Kidney epithelial cell (primary cell): ENCODE measurements around the gene TMEM156. TPM values are rescaled to one million over a fixed set of nuclear protein-coding genes. Genes with fewer than 3 reads are reported as not detected.

Experiments
- DNase-seq: peaks from one replicate; pipeline ENCODE4 v3.0.0-alpha.2; 2010; ENCODE audit warnings: low read depth
- H3K27me3 ChIP-seq: 2 replicates; pipeline ENCODE4 v1.6.0; 2011; ENCODE audit warnings: low read length; ENCODE audit not compliant: control insufficient read depth, insufficient read depth
- H3K36me3 ChIP-seq: 2 replicates; pipeline ENCODE4 v1.5.1; 2011; ENCODE audit warnings: low read length; ENCODE audit not compliant: control insufficient read depth, insufficient read depth
- H3K4me3 ChIP-seq: 2 replicates; pipeline ENCODE4 v1.5.1; 2011; ENCODE audit warnings: low read depth, mild to moderate bottlenecking, control low read depth, low read length
- total RNA-seq: library from RNA; depleted of rRNA; stranded (reverse); fragments of >200 nt; gene quantifications from 2 replicates; pipeline ENCODE4 v1.2.3, GENCODE V29; 2015
- TF ChIP-seq, protein P1 (sequence below): IDR thresholded peaks from 2 replicates; pipeline ENCODE4 v1.5.1; 2011; ENCODE audit warnings: mild to moderate bottlenecking, moderate library complexity, low read length, control low read depth, inconsistent platforms; ENCODE audit not compliant: insufficient read depth, poor library complexity, severe bottlenecking

The TMEM156 gene
- total RNA-seq, 1 donor from 2014 or later = 2.0 TPM

DNA sequence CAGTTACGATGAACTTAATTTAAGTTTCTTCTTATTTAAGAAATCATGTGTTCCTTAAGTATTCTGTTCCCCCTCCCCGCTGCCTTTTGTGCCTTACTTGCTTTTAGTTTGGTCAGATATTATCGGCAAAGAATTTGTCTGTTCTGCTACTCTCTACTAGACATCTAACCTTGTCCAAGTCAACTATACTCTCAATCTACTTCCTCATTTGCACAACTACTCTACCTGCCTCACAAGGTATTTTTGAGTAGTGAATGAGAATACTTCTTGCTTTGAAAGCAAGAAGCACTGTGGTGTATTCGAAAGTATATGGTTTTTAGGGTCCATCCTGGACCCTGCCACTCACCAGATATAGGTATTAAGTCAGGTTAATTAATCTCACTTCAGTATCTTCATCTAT lies 21.8 kb upstream of the TMEM156 start:
- Histone ChIP-seq H3K36me3 (no peaks in the 10 kb centered on the region), H3K27me3 (no peaks in the 10 kb centered on the region), H3K4me3 (no peak overlapping the region)
- TF ChIP-seq, protein P1, sequence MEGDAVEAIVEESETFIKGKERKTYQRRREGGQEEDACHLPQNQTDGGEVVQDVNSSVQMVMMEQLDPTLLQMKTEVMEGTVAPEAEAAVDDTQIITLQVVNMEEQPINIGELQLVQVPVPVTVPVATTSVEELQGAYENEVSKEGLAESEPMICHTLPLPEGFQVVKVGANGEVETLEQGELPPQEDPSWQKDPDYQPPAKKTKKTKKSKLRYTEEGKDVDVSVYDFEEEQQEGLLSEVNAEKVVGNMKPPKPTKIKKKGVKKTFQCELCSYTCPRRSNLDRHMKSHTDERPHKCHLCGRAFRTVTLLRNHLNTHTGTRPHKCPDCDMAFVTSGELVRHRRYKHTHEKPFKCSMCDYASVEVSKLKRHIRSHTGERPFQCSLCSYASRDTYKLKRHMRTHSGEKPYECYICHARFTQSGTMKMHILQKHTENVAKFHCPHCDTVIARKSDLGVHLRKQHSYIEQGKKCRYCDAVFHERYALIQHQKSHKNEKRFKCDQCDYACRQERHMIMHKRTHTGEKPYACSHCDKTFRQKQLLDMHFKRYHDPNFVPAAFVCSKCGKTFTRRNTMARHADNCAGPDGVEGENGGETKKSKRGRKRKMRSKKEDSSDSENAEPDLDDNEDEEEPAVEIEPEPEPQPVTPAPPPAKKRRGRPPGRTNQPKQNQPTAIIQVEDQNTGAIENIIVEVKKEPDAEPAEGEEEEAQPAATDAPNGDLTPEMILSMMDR = no peak
- no peak for DNase-seq

DNA sequence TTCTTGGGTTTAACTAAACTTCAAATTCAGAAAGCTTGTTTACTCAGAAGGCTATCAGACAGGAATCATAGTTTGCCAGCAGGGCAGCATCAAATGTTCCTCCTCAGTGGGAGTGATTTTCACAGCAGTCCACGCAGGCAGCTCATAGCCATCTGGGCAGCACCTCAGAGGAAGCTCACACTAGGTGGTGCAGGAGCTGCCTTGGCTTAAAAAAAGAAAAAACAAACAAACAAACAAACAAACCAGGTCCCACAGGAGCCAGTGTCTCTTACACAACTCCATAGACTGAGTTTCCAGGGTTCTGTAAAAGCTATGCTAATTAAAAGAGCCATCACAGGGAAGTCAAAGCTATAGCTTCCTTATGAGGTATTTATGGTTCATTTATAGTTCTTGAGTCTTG lies 19.3 kb upstream of the TMEM156 start:
- no peak overlapping the region for H3K4me3 ChIP-seq
- no peaks in the 10 kb centered on the region for H3K27me3 ChIP-seq
- H3K36me3 ChIP-seq = no peaks in the 10 kb centered on the region
- no peak for DNase-seq
- TF ChIP-seq, protein P1 = no peak

DNA sequence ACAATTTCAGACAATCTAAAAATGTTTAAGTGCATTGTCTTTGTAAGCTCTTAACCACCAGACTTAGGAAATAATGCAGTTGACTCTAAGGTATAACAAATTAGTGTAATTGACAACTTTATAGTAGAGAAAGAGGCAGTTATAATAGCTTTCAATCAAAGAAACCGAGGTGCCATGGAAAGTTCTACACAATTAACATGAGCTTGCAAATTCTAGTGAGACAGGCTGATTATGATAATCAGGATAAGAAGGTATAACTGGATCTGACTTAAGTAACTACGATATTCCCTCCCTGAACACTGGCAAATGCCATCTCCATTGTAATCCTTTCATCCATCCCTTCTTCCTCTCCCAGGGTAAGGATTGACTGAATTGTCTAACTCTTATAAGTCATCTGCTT lies 18.4 kb upstream of the TMEM156 start:
- H3K27me3 ChIP-seq = no peaks in the 10 kb centered on the region
- no peak for DNase-seq
- H3K36me3 ChIP-seq = no peaks in the 10 kb centered on the region
- TF ChIP-seq, protein P1 = no peak
- no peak overlapping the region for H3K4me3 ChIP-seq

DNA sequence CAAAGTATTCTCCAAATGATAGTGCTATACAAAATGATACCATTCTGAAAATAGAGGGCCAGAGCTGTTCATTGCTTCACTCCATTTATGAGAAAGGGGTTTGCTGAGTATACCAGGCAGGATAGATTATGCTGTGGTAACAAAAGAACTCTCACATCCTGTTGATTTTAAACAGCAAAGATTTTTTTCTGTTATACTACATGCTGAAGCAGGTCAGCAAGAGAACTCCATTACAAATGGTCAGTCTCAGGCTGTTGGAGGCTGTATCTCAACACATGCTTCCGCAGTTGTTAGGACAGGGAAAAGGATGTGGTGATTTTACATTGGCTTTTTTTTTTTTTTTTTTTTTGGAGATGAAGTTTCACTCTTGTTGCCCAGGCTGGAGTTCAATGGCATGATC lies 16.1 kb upstream of the TMEM156 start:
- no peak for DNase-seq
- TF ChIP-seq, protein P1 = no peak
- Histone ChIP-seq H3K27me3 (no peaks in the 10 kb centered on the region), H3K4me3 (no peak overlapping the region), H3K36me3 (no peaks in the 10 kb centered on the region)

DNA sequence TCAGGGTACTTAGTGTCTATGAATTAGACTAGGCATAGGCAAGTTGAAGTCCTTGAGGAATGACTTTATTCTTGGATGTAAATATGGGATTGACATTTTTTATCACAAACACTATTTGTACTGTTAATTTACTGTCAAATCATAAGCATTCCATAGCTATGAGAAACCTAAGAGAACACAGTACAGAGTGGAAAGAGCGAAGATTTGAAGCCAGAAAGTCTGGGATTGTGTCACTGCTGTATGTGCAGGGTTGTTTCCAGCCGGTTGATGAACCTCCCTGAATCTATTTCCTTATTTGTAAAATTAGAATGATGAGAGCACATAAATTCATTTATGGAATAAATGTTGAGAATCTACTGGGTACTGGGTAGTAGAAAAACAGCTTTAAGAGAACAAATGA lies 15.5 kb upstream of the TMEM156 start:
- DNase-seq = no peak
- no peaks in the 10 kb centered on the region for H3K36me3 ChIP-seq
- TF ChIP-seq, protein P1 = no peak
- H3K4me3 ChIP-seq = no peak overlapping the region
- H3K27me3 ChIP-seq = no peaks in the 10 kb centered on the region

DNA sequence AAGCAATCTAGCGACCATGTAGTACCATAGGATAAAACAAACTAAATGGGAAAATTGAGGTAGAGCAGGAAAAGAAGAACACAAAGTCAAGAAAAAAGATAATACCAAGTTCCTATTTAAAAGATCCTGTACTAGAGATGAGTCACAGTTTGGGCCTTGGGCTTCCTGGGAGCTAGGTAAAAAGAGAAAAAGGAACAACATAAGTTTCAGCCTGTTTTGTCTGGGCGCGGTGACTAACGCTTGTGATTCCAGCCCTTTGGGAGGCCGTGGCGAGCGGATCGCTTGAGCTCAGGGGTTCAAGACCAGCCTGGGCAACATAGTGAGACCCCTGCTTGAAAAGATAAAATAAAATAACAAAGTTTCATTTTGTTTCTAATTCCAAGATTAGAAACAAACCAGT lies 14.0 kb upstream of the TMEM156 start:
- TF ChIP-seq, protein P1 = no peak
- H3K27me3 ChIP-seq = no peaks in the 10 kb centered on the region
- H3K4me3 ChIP-seq = no peak overlapping the region
- no peaks in the 10 kb centered on the region for H3K36me3 ChIP-seq
- DNase-seq = no peak
